Activated naive CD4-positive, alpha-beta T cell treated with anti-CD3 and anti-CD28 coated beads for 36 hours (primary cell): ENCODE results near the gene BSCL2. TPM values are rescaled to one million over a fixed set of nuclear protein-coding genes. Genes with fewer than 3 reads are reported as not detected.

Experiments used
- CTCF ChIA-PET: fragments of 350-600 bp; sonication (Branson Sonifier 250); formaldehyde crosslinking; loops from one replicate; lab custom pipeline; 2021; ENCODE audit warnings: antibody characterized with exemption; lab: Charles Lee
- DNase-seq: peaks from one replicate; pipeline ENCODE4 v3.0.0-alpha.2; 2020
- H3K27ac Mint-ChIP-seq: one replicate; pipeline ENCODE4 v1.8.0; 2021; ENCODE audit warnings: mild to moderate bottlenecking, mixed read lengths
- H3K27me3 Mint-ChIP-seq: one replicate; pipeline ENCODE4 v1.8.0; 2021; ENCODE audit warnings: low read depth, mixed read lengths
- H3K36me3 Mint-ChIP-seq: one replicate; pipeline ENCODE4 v1.8.0; 2021; ENCODE audit warnings: low read depth, mixed read lengths
- H3K4me1 Mint-ChIP-seq: one replicate; pipeline ENCODE4 v1.8.0; 2021; ENCODE audit warnings: low read depth, mixed read lengths
- H3K4me3 Mint-ChIP-seq: one replicate; pipeline ENCODE4 v1.8.0; 2021; ENCODE audit warnings: mild to moderate bottlenecking, moderate library complexity, mixed read lengths
- H3K9me3 Mint-ChIP-seq: one replicate; pipeline ENCODE4 v1.8.0; 2021; ENCODE audit warnings: mixed read lengths
- intact Hi-C: fragments of 100-400 bp; cut with micrococcal nuclease; formaldehyde crosslinking; loops from one replicate; pipeline ENCODE4 v1.15.1; 2023
- total RNA-seq, 2 experiments: library from RNA; stranded (reverse); gene quantifications; one replicate each; pipeline ENCODE4 v1.2.3, GENCODE V29; 2021

BSCL2 gene
- total RNA-seq, 2 experiments from 2014 or later: 13.8 to 17.3 TPM

DNA sequence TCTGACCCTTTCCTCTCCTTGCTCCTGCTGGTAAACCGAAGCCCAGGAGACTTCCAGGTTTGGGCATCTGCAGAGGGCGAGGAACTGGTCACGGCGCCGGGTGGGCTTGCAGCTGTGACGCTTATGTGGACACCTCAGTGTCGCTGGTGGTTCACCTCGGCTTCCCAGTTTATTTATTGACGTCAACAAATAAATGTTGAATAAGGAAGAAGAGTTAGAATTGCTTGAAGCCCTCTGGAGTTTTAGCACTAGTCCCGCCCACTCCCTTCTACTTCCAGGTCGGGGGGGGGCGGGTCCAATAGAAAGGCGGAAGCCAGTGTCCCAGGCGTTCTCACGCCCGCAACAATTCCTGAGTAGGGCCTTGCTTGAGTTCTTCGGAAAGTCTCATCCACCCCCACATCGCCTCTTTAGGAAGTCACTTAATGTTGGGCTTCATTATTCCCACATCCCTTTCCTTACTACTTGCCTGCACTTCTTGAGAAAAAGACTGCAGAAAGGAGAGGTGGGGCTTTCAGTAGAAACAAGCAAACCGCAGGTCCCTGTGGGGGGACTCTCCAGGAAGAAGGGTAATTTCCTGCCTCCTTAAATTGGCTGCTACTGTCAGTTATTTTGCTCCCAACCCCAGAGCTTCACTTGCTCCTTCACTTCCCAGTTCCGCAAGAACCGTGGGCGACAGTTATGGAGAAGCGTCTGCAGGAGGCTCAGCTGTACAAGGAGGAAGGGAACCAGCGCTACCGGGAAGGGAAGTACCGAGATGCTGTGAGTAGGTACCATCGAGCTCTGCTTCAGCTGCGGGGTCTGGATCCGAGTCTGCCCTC is 21.2 kb upstream of the BSCL2 start, which contains the start of gene TTC9C:
Gene TTC9C (plus strand): TSS at position 316 of the 818 bp plus-strand sequence. CDS start 363 bp downstream, at position 679.
- Mint-ChIP-seq H3K36me3 (peaks cover 48% of the 10 kb centered on the region), H3K4me3 (peak within 1 kb of the TSS; percentile 90), H3K9me3 (no peaks in the 10 kb centered on the region), H3K27me3 (no peaks in the 10 kb centered on the region), H3K27ac (peak within 1 kb of the TSS; percentile 99), H3K4me1 (peaks cover 46% of the 10 kb centered on the region)
- peak; percentile 90 for DNase-seq
- CTCF ChIA-PET: interaction anchor here (0.6 to 1.4 kb wide), 3 partner anchors 9 to 1599 kb away, joined by 3 to 4 read pairs (median 3); partner anchors contain the start of gene UQCC3
- intact Hi-C loops: loop anchor here (1.0 to 2.0 kb wide), 4 partner anchors 43 to 134 kb away; partner anchors contain the start of genes NXF1, TAF6L and TMEM179B

DNA sequence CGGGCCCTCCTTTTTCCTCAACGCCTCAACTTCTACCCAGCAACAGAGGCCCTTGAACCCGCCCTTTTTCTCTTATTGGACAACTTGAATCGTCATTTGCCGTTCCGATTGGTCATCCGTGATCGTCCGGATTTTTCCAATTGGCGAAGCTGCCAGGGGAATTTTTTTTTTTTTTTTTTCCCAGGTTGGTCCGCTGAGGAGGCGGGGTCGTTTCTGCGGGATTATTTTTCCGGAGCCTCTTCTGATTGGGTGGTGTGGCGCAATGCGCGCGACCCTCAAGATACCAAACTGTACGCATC is 20.6 kb upstream of the BSCL2 start:
- intact Hi-C loops: loop anchor here (1.0 to 2.0 kb wide), 17 partner anchors 19 to 154 kb away; partner anchors contain the start of genes INTS5, NXF1, POLR2G and TAF6L
- peak overlapping the region; percentile 99 for H3K27ac Mint-ChIP-seq
- H3K4me1 Mint-ChIP-seq: peaks cover 43% of the 10 kb centered on the region
- CTCF ChIA-PET: interaction anchor here (0.6 to 1.3 kb wide), 5 partner anchors 34 to 216 kb away, joined by 3 to 6 read pairs (median 3); partner anchors contain the start of gene POLR2G
- no peaks in the 10 kb centered on the region for H3K27me3 Mint-ChIP-seq
- H3K4me3 Mint-ChIP-seq: peak overlapping the region; percentile 90
- DNase-seq: peak; percentile 94
- H3K36me3 Mint-ChIP-seq: peaks cover 46% of the 10 kb centered on the region
- H3K9me3 Mint-ChIP-seq: no peaks in the 10 kb centered on the region

DNA sequence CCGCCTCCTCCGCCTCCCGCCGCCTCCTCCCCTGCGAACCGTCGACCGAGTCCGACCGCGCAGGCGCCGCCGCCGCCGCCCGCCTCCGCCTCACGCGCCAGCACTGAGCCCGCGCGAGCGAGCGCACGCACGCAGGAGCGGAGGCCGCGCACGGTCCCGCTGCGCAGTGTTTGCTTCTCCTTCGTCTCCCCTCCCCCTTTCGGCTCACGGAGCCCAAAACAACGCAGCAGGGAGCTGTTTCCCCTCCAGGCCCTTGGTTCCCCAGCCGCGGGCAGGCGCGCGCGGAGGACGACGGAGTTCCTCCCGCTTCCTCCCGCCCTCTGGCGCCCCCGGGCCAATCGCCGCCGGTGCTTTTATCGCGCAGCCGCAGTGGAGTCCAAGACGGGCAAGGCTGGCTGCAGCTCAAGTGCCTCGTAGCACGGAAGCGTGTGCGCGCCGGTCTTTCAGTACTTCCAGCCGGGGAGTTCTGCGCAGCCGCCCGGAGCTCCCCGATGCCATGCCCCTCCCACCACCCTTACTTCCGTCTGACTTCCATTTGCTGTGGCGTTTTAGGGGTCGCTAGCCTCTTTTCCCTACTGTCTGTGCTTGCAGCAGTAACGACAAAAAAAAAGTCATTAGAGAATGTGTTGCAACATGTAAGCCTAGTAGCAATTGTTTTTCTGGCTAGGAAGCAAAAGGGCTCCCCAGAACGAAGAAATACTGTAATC is 20.1 kb upstream of the BSCL2 start, which contains the start of gene HNRNPUL2:
Gene HNRNPUL2 (minus strand): TSS at position 293 of the 707 bp plus-strand sequence. CDS start 301 bp downstream, outside the sequence.
- DNase-seq: peak; percentile 99
- peak within 1 kb of the TSS; percentile 99 for H3K27ac Mint-ChIP-seq
- H3K4me1 Mint-ChIP-seq: peaks cover 45% of the 10 kb centered on the region
- peak within 1 kb of the TSS; percentile 90 for H3K4me3 Mint-ChIP-seq
- CTCF ChIA-PET: interaction anchor here (0.6 to 1.3 kb wide), 10 partner anchors 26 to 216 kb away, joined by 3 to 6 read pairs (median 3); partner anchors contain the start of genes POLR2G and ZBTB3
- peaks cover 51% of the 10 kb centered on the region for H3K36me3 Mint-ChIP-seq
- no peaks in the 10 kb centered on the region for H3K9me3 Mint-ChIP-seq
- intact Hi-C loops: loop anchor here (1.0 to 2.0 kb wide), 13 partner anchors 18 to 154 kb away; partner anchors contain the start of genes INTS5, POLR2G, TUT1 and UBXN1
- no peaks in the 10 kb centered on the region for H3K27me3 Mint-ChIP-seq

GRCh38 chr11:62726915-62727164 is 19.6 kb upstream of the BSCL2 start:
- Mint-ChIP-seq H3K9me3 (no peaks in the 10 kb centered on the region), H3K4me1 (peaks cover 49% of the 10 kb centered on the region), H3K27ac (peak overlapping the region; percentile 99), H3K4me3 (peak overlapping the region; percentile 90), H3K36me3 (peaks cover 55% of the 10 kb centered on the region), H3K27me3 (no peaks in the 10 kb centered on the region)
- intact Hi-C loops: loop anchor here (1.0 to 2.0 kb wide), 14 partner anchors 14 to 154 kb away; partner anchors contain the start of genes INTS5, POLR2G, TUT1 and UBXN1
- CTCF ChIA-PET: interaction anchor here (0.6 to 1.3 kb wide), 8 partner anchors 27 to 155 kb away, joined by 3 to 6 read pairs (median 3); partner anchors contain the start of genes POLR2G and ZBTB3
- DNase-seq: no peak

DNA sequence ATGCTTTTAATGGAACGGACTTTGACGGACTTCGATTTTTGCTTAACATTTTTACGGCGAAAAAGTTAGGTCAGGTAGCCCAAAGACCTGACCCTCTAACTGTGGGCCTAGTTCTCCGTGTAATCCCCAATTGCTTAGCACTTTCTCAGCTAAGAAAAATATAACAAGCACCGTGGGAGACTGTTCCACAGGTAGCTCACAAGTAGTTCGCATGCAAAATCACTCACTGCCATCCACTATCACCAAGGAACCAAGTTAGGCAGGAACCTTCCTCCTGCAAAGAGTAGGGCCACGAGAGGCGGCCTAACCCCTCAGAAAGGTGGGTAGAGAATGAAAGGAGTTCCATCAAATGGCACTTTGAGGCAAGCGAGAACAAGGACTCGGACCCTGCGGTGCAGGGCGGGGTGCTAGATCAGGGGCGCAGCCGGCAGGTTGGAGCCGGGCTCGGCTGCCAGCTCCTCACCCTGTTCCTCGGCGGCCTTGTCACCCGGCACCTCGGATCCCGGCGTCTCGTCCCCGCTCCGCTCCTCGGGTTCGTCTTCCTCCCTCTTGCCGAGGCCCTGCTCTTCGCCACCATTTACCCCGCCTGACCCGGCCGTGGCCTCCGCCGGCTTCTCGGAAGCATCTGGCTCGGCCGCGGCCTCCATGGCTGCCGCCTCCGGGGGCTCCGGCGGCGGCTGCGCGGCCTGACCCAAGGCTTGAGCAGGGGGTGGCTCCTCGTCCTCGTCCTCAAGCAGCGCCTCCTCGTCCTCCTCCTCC is 19.1 kb upstream of the BSCL2 start:
- CTCF ChIA-PET: interaction anchor here (0.8 to 1.3 kb wide), 6 partner anchors 27 to 155 kb away, joined by 3 to 6 read pairs (median 3); partner anchors contain the start of gene ZBTB3

DNA sequence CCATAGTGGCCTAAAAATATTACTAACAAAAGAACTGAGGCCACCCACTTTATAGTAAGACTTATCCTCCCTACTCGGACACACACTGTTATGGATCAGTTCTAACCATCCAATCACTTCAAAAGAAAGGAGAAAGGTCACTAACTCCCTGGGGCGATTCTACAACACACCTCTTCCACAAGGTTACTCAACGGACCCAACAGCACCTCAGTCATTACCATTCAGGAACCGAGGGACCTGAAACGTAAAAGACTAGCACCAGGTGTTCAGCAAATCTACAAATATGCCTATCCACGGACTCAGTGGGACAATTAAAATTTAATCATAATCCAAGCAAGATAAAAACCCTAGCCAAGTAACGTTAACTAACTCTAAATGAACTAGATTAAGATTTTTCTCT is 18.4 kb upstream of the BSCL2 start:
- no peak for DNase-seq
- H3K4me1 Mint-ChIP-seq: peaks cover 48% of the 10 kb centered on the region
- peak overlapping the region; percentile 90 for H3K4me3 Mint-ChIP-seq
- CTCF ChIA-PET: interaction anchor here (0.6 to 1.0 kb wide), 2 partner anchors 132 to 941 kb away, joined by 3 to 4 read pairs; no protein-coding TSS in a partner anchor
- no peaks in the 10 kb centered on the region for H3K9me3 Mint-ChIP-seq
- intact Hi-C loops: loop anchor here (1.0 to 2.0 kb wide), 4 partner anchors 12 to 73 kb away; partner anchors contain the start of genes INTS5, UBXN1 and UQCC3
- H3K27ac Mint-ChIP-seq: peak overlapping the region; percentile 99
- no peaks in the 10 kb centered on the region for H3K27me3 Mint-ChIP-seq
- peaks cover 61% of the 10 kb centered on the region for H3K36me3 Mint-ChIP-seq

More for the DNA sequence above, 19.1 kb upstream of the BSCL2 start:
- Mint-ChIP-seq H3K4me3 (peak overlapping the region; percentile 90), H3K36me3 (peaks cover 59% of the 10 kb centered on the region), H3K27ac (peak overlapping the region; percentile 99), H3K4me1 (peaks cover 50% of the 10 kb centered on the region), H3K9me3 (no peaks in the 10 kb centered on the region), H3K27me3 (no peaks in the 10 kb centered on the region)
- intact Hi-C loops: loop anchor here (1.0 to 2.0 kb wide), 4 partner anchors 13 to 74 kb away; partner anchors contain the start of genes INTS5, UBXN1 and UQCC3
- peak; percentile 31 for DNase-seq

DNA sequence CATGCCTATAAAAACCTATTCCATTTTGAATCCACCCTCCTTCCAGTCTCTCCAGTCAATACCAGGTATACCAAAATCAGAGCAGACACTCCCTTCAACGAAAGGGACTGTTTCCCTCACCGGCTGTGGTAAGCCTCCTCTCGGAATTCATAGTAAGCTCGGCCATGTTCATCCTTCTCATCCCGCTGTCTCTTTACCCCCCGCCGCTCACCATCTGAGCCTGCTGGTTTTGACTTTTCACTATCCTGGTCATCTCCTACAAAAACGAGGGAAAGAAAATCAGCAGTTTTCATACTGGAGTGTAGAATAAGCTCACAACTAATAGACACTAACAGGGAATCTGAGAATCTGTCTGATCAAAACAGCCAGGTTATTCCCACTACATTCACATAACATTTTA is 16.9 kb upstream of the BSCL2 start:
- no peak for DNase-seq
- CTCF ChIA-PET: interaction anchor here (0.7 kb wide), 1 partner anchor 62 kb away, joined by 3 read pairs; no protein-coding TSS in a partner anchor
- no peaks in the 10 kb centered on the region for H3K9me3 Mint-ChIP-seq
- H3K4me1 Mint-ChIP-seq: peaks cover 45% of the 10 kb centered on the region
- peak overlapping the region; percentile 11 for H3K27ac Mint-ChIP-seq
- intact Hi-C loops: no loop called here
- peak overlapping the region; percentile 90 for H3K4me3 Mint-ChIP-seq
- peaks cover 72% of the 10 kb centered on the region for H3K36me3 Mint-ChIP-seq
- no peaks in the 10 kb centered on the region for H3K27me3 Mint-ChIP-seq

DNA sequence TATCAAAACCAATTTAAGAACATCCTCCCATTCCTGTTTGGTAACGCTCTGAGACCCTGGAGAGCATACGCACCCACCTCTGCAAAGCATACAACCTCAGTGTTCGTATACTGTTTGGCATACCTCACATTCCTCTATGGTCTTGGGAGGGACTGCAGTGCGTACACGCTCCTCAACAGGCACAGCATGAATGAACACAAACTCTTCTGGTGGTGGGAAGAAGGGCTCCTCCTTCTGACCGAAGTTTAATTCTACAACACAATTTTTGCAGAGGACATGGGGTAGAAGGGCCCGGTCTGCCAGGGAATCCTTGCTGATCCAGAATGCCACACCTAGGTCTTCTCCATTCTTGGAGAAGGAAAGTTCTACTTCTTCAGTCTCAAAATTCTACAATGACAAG is 14.8 kb upstream of the BSCL2 start:
- Mint-ChIP-seq H3K36me3 (peaks cover 78% of the 10 kb centered on the region), H3K27ac (no peak overlapping the region)
- intact Hi-C loops: no loop called here

GRCh38 chr11:62719302-62719978 is 12.2 kb upstream of the BSCL2 start:
- peaks cover 75% of the 10 kb centered on the region for H3K36me3 Mint-ChIP-seq
- CTCF ChIA-PET: no interaction called here
- peaks cover 48% of the 10 kb centered on the region for H3K4me1 Mint-ChIP-seq
- DNase-seq: no peak
- H3K4me3 Mint-ChIP-seq: no peak overlapping the region
- H3K27ac Mint-ChIP-seq: peak overlapping the region; percentile 28
- H3K9me3 Mint-ChIP-seq: no peaks in the 10 kb centered on the region
- H3K27me3 Mint-ChIP-seq: no peaks in the 10 kb centered on the region
- intact Hi-C loops: no loop called here

More for the DNA sequence above, 14.8 kb upstream of the BSCL2 start:
- CTCF ChIA-PET: no interaction called here
- no peak for DNase-seq
- no peaks in the 10 kb centered on the region for H3K9me3 Mint-ChIP-seq
- no peaks in the 10 kb centered on the region for H3K27me3 Mint-ChIP-seq
- H3K4me1 Mint-ChIP-seq: peaks cover 49% of the 10 kb centered on the region
- H3K4me3 Mint-ChIP-seq: no peak overlapping the region

DNA sequence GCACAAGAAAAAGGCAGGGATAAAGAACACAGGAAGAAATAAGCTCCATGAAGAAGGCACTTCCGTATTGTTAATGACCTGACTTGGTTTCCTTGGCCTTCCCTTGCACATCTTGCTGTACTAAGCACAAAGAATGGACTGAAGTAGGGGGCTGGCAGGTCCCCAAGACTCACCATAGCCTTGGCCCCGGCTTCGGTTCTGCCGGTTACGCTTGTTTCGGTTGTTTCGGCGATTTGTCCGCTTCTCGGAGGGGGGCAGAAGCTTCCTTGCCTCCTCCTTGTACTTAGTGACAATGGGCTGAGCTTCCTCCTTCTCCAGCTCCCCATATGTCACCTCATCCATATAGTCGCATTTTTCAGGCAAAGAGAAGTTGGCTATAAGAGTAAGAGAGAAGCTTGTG is 9.6 kb upstream of the BSCL2 start:
- H3K9me3 Mint-ChIP-seq: no peaks in the 10 kb centered on the region
- CTCF ChIA-PET: interaction anchor here (0.6 to 1.4 kb wide), 2 partner anchors 52 to 69 kb away, joined by 3 to 4 read pairs; no protein-coding TSS in a partner anchor
- H3K27ac Mint-ChIP-seq: no peak overlapping the region
- intact Hi-C loops: no loop called here
- no peak overlapping the region for H3K4me3 Mint-ChIP-seq
- no peaks in the 10 kb centered on the region for H3K27me3 Mint-ChIP-seq
- DNase-seq: no peak
- peaks cover 49% of the 10 kb centered on the region for H3K4me1 Mint-ChIP-seq
- peaks cover 64% of the 10 kb centered on the region for H3K36me3 Mint-ChIP-seq

DNA sequence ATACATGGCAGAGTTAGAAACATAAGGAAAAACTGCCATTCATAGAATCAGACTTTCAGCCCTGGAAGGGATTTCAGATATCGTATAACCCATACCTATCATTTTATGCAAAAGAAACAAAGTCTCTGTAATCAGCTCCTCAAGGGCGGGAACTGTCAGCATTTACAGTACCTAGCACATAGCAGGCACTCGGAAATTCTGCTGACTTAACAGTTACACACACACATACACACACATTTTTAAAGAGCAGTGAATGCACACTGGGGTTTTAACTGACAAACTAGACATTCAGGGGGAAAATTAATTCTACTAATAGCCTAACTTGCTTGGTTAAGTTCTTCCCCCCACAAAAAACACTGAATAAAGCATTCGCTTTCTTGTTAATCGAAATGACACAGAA is 9.0 kb upstream of the BSCL2 start:
- no peaks in the 10 kb centered on the region for H3K9me3 Mint-ChIP-seq
- peaks cover 59% of the 10 kb centered on the region for H3K36me3 Mint-ChIP-seq
- peak overlapping the region; percentile 1 for H3K27ac Mint-ChIP-seq
- H3K4me1 Mint-ChIP-seq: peaks cover 46% of the 10 kb centered on the region
- CTCF ChIA-PET: interaction anchor here (1.4 kb wide), 1 partner anchor 70 kb away, joined by 3 read pairs; no protein-coding TSS in a partner anchor
- no peak overlapping the region for H3K4me3 Mint-ChIP-seq
- no peak for DNase-seq
- intact Hi-C loops: no loop called here
- no peaks in the 10 kb centered on the region for H3K27me3 Mint-ChIP-seq
